ENCODE results near the gene CHGA.
A peak's percentile ranks its signal among the peaks of the same experiment; 100 is the strongest.

CHGA gene

GRCh38 chr14:92969430-92969829 is 46.5 kb downstream of the CHGA start:
- DNase-seq (ENCODE audit: low read depth) = no peak
- no peak for TF ChIP-seq CTCF (conservative IDR thresholded peaks at IDR 0.05; ENCODE audit: low read depth, low read length)
- no peak overlapping the region for H3K4me3 ChIP-seq (ENCODE audit: low read depth, low read length)

GRCh38 chr14:92969871-92970270 is 46.9 kb downstream of the CHGA start:
- DNase-seq (ENCODE audit: low read depth) = no peak
- no peak overlapping the region for H3K4me3 ChIP-seq (ENCODE audit: low read depth, low read length)
- TF ChIP-seq CTCF (conservative IDR thresholded peaks at IDR 0.05; ENCODE audit: low read depth, low read length) = no peak

GRCh38 chr14:92970271-92970670 is 47.3 kb downstream of the CHGA start:
- no peak for TF ChIP-seq CTCF (conservative IDR thresholded peaks at IDR 0.05; ENCODE audit: low read depth, low read length)
- no peak overlapping the region for H3K4me3 ChIP-seq (ENCODE audit: low read depth, low read length)
- no peak for DNase-seq (ENCODE audit: low read depth)

GRCh38 chr14:92971601-92972180 is 48.7 kb downstream of the CHGA start:
- DNase-seq (ENCODE audit: low read depth) = no peak
- no peak for TF ChIP-seq CTCF (conservative IDR thresholded peaks at IDR 0.05; ENCODE audit: low read depth, low read length)
- H3K4me3 ChIP-seq (ENCODE audit: low read depth, low read length) = no peak overlapping the region

GRCh38 chr14:92973261-92973797 is 50.4 kb downstream of the CHGA start:
- peak; percentile 72 for TF ChIP-seq CTCF (conservative IDR thresholded peaks at IDR 0.05; ENCODE audit: low read depth, low read length)
- DNase-seq (ENCODE audit: low read depth) = peak; percentile 33
- H3K4me3 ChIP-seq (ENCODE audit: low read depth, low read length) = no peak overlapping the region

- no peak for DNase-seq (ENCODE audit: low read depth)
- H3K4me3 ChIP-seq (ENCODE audit: low read depth, low read length) = no peak overlapping the region
- TF ChIP-seq CTCF (conservative IDR thresholded peaks at IDR 0.05; ENCODE audit: low read depth, low read length) = no peak
Measured at GRCh38 chr14:92973798-92974372, 50.9 kb downstream of the CHGA start.
